Bronchial epithelial cell (primary cell): ENCODE data around the gene GUCY2D. TPM values are rescaled to one million over a fixed set of nuclear protein-coding genes. Genes with fewer than 3 reads are reported as not detected.
A peak's percentile ranks its signal among the peaks of the same experiment; 100 is the strongest.

Source experiments
- DNase-seq: peaks from one replicate; pipeline ENCODE4 v3.0.0-alpha.2; 2010; ENCODE audit warnings: low read depth
- FAIRE-seq: peaks from 2 replicates; lab custom pipeline; 2011; peaks lifted over from hg19 to GRCh38; lab: Jason Lieb, UNC
- H3K27me3 ChIP-seq: 2 replicates; pipeline ENCODE4 v1.5.1; 2011; ENCODE audit warnings: low read length; ENCODE audit not compliant: control insufficient read depth, insufficient read depth
- H3K36me3 ChIP-seq: 2 replicates; pipeline ENCODE4 v1.5.1; 2011; ENCODE audit warnings: low read length; ENCODE audit not compliant: control insufficient read depth, insufficient read depth
- H3K4me3 ChIP-seq: 2 replicates; pipeline ENCODE4 v1.5.1; 2011; ENCODE audit warnings: mild to moderate bottlenecking, low read depth, low read length, control low read depth
- CTCF ChIP-seq: IDR thresholded peaks from 2 replicates; pipeline ENCODE4 v1.5.1; 2011; ENCODE audit warnings: mild to moderate bottlenecking, moderate library complexity, low read length, control low read depth, inconsistent platforms; ENCODE audit not compliant: insufficient read depth, severe bottlenecking
- total RNA-seq: library from RNA; depleted of rRNA; stranded (reverse); fragments of >200 nt; gene quantifications from 2 replicates; pipeline ENCODE4 v1.2.1, GENCODE V29; 2014

The GUCY2D gene
- total RNA-seq, 1 donor from 2014 or later, result not detected

DNA sequence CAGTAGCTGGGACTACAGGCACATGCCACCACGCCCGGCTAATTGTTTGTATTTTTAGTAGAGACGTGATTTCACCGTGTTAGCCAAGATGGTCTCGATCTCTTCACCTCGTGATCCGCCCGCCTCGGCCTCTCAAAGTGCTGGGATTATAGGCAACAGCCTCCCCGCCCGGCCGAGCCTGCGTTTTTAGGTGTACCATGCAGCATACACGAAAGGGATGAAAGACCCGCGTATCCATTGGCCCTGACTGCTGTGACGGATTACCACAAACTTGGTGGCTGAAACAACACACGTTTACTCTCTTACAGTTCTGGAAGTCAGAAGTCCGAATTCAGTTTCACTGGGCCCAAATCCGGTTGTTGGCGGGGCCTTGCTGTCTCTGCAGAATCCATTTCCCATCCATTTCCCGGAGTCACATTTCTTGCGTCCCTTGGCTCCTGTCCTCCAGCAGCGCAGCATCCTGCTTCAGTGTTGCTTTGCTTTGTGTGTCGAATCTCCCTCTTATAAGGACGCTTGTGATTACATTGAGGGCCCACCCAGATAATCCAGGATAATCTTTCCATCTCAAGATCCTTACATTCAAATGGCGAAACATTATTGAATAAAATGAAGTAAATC lies 8.3 kb upstream of the GUCY2D start:
- Histone ChIP-seq H3K36me3 (no peaks in the 10 kb centered on the region), H3K27me3 (no peaks in the 10 kb centered on the region), H3K4me3 (no peak overlapping the region)
- no peak for DNase-seq
- no peak for TF ChIP-seq CTCF
- FAIRE-seq, result no peak

GRCh38 chr17:7995724-7996123 lies 6.7 kb upstream of the GUCY2D start:
- Histone ChIP-seq H3K4me3 (no peak overlapping the region), H3K36me3 (no peaks in the 10 kb centered on the region), H3K27me3 (no peaks in the 10 kb centered on the region)
- DNase-seq (no peak), FAIRE-seq (no peak)
- no peak for TF ChIP-seq CTCF

DNA sequence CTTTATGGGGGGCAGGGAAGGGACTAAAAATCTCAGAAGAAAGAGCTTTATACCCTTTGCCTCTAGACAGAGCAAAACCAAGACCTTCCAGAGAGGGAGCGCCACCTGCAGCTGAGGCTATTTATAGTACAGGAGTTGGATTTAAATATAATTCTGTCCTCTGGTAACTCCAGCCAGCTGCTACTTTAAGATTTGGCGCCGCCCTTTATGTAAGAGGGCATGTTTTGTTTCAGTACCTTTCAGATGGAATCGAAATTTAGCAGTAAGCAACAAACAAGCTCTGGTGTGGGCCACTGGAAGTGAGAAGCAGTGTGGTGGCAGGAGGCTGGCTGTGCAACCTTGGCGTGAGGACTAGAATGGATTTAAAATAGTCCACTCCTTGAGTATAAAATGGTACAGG lies 5.2 kb upstream of the GUCY2D start:
- no peak for FAIRE-seq
- no peaks in the 10 kb centered on the region for H3K36me3 ChIP-seq
- peaks cover 4% of the 10 kb centered on the region for H3K27me3 ChIP-seq
- DNase-seq, result peak; percentile 39
- peak; percentile 47 for TF ChIP-seq CTCF
- H3K4me3 ChIP-seq, result no peak overlapping the region

DNA sequence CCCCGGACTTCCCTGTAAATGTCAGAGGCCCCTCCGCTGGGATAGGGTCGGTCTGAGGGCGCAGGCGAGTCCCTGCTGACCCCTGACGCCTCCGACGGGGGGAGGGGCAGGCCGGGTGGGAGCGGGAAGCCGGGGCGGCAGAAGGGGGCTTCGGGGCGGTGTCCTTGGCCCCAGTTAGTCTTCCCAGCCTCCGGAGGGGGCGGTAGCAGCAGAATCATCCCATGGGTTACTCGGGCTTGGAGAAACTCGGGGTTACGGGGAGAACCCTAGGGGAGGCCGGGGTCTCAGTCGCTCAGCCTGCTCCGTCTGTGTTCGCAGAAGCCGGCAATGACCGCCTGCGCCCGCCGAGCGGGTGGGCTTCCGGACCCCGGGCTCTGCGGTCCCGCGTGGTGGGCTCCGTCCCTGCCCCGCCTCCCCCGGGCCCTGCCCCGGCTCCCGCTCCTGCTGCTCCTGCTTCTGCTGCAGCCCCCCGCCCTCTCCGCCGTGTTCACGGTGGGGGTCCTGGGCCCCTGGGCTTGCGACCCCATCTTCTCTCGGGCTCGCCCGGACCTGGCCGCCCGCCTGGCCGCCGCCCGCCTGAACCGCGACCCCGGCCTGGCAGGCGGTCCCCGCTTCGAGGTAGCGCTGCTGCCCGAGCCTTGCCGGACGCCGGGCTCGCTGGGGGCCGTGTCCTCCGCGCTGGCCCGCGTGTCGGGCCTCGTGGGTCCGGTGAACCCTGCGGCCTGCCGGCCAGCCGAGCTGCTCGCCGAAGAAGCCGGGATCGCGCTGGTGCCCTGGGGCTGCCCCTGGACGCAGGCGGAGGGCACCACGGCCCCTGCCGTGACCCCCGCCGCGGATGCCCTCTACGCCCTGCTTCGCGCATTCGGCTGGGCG lies 542 bp downstream of the GUCY2D start:
- TF ChIP-seq CTCF, result no peak
- no peak overlapping the region for H3K4me3 ChIP-seq
- DNase-seq, result no peak
- H3K27me3 ChIP-seq, result peaks cover 24% of the 10 kb centered on the region
- H3K36me3 ChIP-seq, result no peaks in the 10 kb centered on the region
- FAIRE-seq, result no peak

DNA sequence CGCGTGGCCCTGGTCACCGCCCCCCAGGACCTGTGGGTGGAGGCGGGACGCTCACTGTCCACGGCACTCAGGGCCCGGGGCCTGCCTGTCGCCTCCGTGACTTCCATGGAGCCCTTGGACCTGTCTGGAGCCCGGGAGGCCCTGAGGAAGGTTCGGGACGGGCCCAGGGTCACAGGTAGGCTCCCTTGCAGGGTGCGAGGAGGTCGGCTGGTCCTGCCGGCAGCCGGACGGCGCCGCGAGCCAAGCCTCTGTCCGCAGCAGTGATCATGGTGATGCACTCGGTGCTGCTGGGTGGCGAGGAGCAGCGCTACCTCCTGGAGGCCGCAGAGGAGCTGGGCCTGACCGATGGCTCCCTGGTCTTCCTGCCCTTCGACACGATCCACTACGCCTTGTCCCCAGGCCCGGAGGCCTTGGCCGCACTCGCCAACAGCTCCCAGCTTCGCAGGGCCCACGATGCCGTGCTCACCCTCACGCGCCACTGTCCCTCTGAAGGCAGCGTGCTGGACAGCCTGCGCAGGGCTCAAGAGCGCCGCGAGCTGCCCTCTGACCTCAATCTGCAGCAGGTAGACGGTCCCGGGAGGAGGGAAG lies 1.3 kb downstream of the GUCY2D start:
- H3K27me3 ChIP-seq, result peaks cover 24% of the 10 kb centered on the region
- DNase-seq, result no peak

More for the DNA sequence above, 1.3 kb downstream of the GUCY2D start:
- no peaks in the 10 kb centered on the region for H3K36me3 ChIP-seq
- FAIRE-seq, result no peak
- TF ChIP-seq CTCF, result no peak
- H3K4me3 ChIP-seq, result no peak overlapping the region
